Fibroblast of pulmonary artery (primary cell): ENCODE results near the gene CYSLTR2.
"Not testable (repeated sequence)": the region's sequence is repeated elsewhere in the genome, so short reads cannot be mapped to it uniquely, and the experiment has no call there.

Experiments used
- DNase-seq: peaks from one replicate; pipeline ENCODE4 v3.0.0-alpha.2; 2010; ENCODE audit warnings: low read depth
- H3K4me3 ChIP-seq: replicated peaks from 2 replicates; pipeline ENCODE4 v1.5.1; 2011; ENCODE audit warnings: low read depth, mild to moderate bottlenecking, control low read depth, low read length, moderate library complexity
- TF ChIP-seq, protein P1 (sequence below): IDR thresholded peaks from 2 replicates; pipeline ENCODE4 v1.5.1; 2011; ENCODE audit warnings: mild to moderate bottlenecking, control low read depth, low read length, inconsistent platforms; ENCODE audit errors: missing control alignments

Gene CYSLTR2

DNA sequence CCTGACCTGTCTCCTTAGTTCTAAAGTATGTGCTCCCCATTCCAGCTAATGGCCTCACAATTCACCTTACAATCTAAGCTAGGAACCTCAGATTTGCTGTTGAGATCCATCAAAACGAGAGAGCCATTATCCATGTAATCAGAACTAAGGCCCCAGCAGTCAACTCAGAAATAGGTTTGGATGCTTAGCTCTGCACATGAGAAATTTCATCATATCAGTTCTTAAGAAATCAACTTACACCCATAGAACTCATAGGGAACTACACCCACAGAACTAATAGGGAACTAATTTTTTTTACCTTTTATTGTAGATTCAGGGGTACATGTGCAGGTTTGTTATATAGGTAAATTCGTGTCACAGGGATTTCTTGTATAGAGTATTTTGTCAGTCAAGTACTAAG, 28.7 kb downstream of the CYSLTR2 start:
- TF ChIP-seq, protein P1, sequence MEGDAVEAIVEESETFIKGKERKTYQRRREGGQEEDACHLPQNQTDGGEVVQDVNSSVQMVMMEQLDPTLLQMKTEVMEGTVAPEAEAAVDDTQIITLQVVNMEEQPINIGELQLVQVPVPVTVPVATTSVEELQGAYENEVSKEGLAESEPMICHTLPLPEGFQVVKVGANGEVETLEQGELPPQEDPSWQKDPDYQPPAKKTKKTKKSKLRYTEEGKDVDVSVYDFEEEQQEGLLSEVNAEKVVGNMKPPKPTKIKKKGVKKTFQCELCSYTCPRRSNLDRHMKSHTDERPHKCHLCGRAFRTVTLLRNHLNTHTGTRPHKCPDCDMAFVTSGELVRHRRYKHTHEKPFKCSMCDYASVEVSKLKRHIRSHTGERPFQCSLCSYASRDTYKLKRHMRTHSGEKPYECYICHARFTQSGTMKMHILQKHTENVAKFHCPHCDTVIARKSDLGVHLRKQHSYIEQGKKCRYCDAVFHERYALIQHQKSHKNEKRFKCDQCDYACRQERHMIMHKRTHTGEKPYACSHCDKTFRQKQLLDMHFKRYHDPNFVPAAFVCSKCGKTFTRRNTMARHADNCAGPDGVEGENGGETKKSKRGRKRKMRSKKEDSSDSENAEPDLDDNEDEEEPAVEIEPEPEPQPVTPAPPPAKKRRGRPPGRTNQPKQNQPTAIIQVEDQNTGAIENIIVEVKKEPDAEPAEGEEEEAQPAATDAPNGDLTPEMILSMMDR: no peak
- no peak for DNase-seq
- no peak overlapping the region for H3K4me3 ChIP-seq

- TF ChIP-seq, protein P1: no peak
- DNase-seq: no peak
Observed at GRCh38 chr13:48686636-48687210, 33.0 kb downstream of the CYSLTR2 start.

DNA sequence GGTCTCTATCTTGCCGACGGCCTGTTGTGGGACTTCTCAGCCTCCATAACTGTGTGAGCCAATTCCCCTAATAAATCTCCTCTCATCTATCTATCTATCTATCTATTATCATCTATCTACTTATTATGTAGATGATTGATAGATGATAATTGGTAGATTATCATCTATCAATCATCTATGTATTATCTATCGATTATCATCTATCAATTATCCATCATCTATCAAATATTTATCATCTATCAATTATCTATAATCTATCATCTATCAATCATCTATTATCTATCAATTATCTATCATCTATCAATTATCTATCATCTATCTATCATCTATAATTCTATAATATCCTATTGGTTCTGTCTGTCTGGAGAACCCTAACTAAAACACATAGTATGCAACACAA, 33.5 kb downstream of the CYSLTR2 start:
- H3K4me3 ChIP-seq: no peak overlapping the region
- TF ChIP-seq, protein P1: no peak
- no peak for DNase-seq

More at GRCh38 chr13:48686636-48687210, 33.0 kb downstream of the CYSLTR2 start:
- H3K4me3 ChIP-seq: no peak overlapping the region

DNA sequence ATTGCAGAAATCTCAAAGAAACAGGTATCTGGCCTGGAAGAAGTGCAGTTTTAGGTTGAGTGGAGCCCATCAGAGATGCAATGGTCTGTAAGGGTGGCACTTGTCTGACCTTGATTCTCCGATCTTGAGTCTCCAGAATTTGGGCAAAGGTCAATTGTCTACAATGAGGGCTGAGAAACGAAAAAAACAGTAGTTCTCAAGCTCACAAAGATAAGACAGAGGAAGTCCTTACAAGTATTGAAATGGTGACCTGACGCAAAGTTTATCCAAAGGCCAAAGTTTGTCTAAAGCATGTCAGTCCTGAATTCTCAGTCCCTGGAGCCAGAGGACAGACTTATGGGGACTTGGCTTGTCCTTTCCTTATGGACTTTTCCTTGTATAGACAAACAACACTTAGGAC, 40.3 kb downstream of the CYSLTR2 start:
- TF ChIP-seq, protein P1: no peak
- no peak for DNase-seq
- no peak overlapping the region for H3K4me3 ChIP-seq

DNA sequence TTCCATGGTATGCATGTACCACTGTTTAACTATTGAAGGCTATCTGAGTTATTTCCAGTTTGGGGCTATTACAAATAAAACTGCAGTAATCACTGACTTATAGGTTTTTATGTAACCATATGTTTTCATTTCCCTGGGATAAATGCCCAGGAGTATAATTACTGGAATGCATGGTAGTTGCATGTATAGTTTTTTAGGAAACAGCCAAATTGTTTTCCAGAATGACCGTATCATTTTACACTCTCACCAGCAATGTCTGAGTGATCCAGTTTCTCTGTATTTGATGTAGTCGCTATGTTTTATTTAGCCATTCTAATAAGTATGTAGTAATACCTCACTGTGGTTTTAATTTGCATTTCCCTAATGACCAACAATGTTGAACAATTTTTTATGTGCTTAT, 42.0 kb downstream of the CYSLTR2 start:
- no peak for DNase-seq
- TF ChIP-seq, protein P1: no peak
- no peak overlapping the region for H3K4me3 ChIP-seq

GRCh38 chr13:48696676-48697075, 42.9 kb downstream of the CYSLTR2 start:
- not testable (repeated sequence) for H3K4me3 ChIP-seq, DNase-seq

DNA sequence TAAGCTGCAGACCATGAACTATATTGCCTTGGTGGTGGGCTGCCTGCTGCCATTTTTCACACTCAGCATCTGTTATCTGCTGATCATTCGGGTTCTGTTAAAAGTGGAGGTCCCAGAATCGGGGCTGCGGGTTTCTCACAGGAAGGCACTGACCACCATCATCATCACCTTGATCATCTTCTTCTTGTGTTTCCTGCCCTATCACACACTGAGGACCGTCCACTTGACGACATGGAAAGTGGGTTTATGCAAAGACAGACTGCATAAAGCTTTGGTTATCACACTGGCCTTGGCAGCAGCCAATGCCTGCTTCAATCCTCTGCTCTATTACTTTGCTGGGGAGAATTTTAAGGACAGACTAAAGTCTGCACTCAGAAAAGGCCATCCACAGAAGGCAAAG, 53.7 kb downstream of the CYSLTR2 start:
- no peak for DNase-seq
- TF ChIP-seq, protein P1: no peak
- no peak overlapping the region for H3K4me3 ChIP-seq
